Stimulated activated CD4-positive, alpha-beta T cell treated with anti-CD3 and anti-CD28 coated beads, Interleukin-1b, Interleukin-23, amount 100 ng/mL, for 1 hour (primary cell): ENCODE results near the gene NEU1.
"Not testable (repeated sequence)": the region's sequence is repeated elsewhere in the genome, so short reads cannot be mapped to it uniquely, and the experiment has no call there.

Source experiments
- DNase-seq, 2 donors: peaks; one replicate each; pipeline ENCODE4 v3.0.0-alpha.2; 2020; ENCODE audit warnings: low read depth in 2 of 2

Gene NEU1

DNA sequence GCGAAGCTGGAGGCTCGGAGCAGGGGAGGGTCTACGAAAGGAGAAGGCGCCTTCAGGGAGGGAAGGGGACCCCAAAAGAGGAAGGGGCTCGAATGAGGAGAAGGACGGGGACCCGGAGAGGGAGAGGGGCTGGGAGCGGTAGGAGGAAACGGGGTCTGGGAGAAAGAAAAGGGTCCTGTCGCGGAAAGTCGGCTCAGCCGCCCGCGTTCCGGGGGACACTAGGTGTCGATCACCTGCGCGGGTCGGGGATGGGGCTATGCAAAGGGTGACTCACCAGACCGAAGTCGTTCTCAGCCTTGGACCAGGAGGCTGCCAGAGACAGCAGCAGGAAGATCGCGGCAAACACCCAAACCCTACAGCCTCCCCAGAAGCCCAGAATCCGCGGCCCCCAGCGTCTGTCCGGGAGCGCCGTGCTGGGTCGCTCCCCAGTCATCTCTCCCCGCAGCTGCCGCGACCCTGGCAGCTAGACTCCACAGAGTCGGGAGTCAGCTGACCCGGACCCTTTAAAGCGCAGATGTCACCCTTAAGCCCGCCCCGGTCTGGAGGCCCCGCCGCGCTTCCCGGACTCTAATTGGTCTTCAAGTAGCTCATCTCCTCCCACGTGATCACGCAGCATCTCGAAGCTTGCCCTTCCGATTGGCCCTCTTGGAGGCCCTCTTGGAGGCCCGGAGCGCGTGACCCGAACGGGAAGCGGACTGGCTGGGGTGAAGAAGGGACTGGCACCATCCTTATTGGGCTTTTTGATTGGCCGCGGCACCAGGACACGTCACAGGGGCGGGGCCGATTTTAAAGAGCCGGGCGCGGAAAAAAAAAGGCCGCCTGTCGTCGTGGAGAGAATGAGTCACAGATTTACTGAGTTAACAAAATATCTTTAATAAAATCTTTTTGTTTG lies at the start of gene NEU1:
Gene NEU1, minus strand, starts transcription at position 478 of the 892 bp plus-strand sequence. Its CDS starts 45 bp downstream, at position 433.
- peak; percentile 96 to 99 for DNase-seq

DNA sequence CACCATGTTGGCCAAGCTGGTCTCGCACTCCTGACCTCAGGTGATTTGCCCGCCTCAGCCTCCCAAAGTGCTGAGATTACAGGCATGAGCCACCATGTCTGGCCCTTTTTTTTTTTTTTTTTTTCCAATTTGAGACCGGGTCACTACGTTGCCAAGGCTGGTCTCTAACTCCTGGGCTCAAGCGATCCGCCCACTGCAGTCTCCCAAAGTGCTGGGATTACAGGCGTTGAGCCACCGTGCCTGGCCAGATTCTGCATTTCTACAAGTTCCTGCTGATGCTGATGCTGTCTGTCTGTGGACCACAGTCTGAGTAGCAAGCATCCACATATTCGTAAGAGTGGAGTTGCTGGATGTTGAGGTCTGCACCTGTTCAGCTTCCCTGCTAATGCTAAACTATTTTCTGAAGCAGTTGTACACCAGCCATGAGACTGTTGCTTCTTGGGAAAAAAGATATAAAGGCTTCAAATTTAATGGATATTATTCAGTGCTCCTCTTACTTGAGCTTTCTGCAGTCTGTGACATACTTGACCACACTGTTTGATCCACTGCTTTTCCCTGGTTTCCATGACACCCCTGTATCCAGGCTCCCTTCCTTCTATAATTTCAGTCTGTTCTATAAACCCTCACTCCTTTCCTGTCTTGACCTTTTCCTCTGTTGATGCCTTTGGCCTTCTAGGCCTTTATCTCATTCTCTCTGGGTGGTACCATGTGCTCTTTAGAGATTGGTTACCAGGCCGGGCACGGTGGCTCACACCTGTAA lies 49.4 kb upstream of the NEU1 start:
- DNase-seq = no peak

DNA sequence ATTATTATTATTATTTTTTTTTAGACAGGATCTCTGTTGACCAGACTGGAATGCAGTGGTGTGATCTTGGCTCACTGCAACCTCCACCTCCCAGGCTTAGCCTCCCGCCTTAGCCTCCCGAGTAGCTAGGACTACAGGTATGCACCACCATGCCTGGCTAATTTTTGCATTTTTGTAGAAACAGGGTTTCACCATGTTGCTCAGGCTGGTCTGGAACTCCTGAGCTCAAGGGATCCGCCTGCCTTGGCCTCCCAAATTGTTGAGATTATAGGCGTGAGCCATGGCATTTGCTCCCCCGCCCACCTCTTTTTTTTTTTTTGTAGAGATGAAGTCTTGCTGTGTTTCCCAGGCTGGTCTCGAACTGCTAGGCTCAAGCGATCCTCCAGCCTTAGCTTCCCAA lies 46.7 kb upstream of the NEU1 start:
- not testable (repeated sequence) for DNase-seq

- DNase-seq = no peak
These were observed 46.2 kb upstream of the NEU1 start for GRCh38 chr6:31908791-31909190.

- not testable (repeated sequence) for DNase-seq
These were observed 45.6 kb upstream of the NEU1 start for GRCh38 chr6:31908255-31908654.

- no peak for DNase-seq
These were observed 44.7 kb upstream of the NEU1 start for GRCh38 chr6:31907158-31907813.

- DNase-seq = not testable (repeated sequence)
These were observed 44.1 kb upstream of the NEU1 start for GRCh38 chr6:31906727-31907126.

DNA sequence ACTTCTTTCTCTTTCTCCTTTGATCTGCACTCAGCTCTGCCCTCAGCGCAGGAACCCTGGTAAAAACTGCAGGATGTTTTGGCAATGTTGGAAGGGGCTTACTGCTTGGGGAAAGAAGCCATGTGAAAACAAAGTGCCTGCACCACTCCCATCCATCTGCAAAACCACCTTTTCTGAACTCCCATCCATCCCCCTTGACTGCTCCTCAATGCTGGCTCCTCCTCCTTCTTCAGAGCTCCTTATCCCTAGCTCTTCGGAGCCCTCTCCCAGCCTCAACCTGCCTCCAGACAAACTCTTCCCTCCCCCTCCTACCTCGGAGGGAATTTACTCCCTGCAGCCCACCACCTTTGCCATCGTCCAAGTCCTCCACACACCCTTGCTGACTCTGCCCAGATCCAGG lies 43.5 kb upstream of the NEU1 start:
- DNase-seq = no peak

DNA sequence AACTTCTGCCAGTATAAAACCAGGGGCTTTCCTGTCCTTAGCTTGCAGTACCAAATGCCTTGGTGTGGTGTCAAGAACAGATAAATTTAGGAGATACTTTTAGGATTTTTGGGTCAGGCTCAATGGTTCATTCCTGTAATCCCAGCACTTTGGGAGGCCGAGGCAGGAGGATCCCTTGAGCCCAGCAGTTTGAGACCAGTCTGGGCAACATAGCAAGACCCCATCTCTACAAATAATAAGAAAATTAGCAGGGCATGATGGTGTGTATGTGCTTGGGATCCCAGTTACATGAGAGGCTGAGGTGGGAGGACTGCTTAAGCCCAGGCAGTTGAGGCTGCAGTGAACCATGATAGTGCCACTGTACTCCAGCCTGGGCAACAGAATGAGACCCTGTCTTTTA lies 42.4 kb upstream of the NEU1 start:
- no peak for DNase-seq

DNA sequence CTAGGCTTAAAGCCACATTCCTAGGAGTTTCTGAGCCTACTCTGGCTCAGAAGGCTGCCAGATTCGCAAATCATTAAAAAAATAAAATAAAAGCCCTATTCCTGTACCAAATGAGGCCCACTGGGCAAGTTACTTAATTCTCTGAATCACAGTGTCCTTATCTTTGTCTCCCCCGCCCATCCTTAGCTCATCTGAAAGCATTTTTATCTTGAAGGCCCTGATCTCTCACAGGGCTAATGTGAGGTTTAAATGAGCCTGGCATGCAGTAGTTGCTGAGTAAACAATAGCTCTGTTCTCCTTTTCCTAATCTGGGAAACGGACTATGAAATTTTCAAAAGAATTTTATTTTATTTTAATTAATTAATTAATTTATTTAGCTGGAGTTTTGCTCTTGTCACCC lies 41.3 kb upstream of the NEU1 start:
- DNase-seq = no peak

GRCh38 chr6:31901953-31902643 lies 39.5 kb upstream of the NEU1 start, which contains the start of gene ZBTB12:
Gene ZBTB12 (minus strand): TSS chr6:31902086. CDS start chr6:31901305, 781 bp downstream.
- DNase-seq = peak; percentile 68

DNA sequence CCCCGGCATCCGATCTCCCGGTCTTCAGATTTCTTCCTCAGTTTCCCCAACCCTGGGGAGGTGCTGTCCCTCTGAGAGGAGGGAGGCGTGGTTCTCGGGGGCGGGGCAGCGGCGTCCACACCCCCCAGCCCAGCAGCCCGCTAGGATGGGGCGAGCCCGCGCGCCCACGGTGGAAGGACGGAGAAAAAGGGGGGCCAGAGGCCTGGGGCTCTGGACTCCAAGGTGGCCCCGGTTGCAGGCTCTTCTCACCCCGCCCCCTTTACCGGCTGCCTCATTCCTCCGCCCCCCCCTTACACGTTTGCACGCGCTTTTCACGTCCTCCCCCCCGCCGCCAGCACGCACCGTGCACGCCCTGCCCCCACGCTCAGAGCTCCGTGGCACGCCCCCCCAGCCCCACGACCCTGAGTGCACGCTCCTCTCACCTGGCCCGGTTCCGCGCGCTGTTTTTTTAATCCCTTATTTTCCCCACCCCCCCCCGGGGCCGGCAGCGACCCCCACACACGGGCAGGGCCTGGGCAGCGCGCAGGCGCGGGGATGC lies 38.9 kb upstream of the NEU1 start:
- DNase-seq = peak in 1 of 2 donors; percentile 51

DNA sequence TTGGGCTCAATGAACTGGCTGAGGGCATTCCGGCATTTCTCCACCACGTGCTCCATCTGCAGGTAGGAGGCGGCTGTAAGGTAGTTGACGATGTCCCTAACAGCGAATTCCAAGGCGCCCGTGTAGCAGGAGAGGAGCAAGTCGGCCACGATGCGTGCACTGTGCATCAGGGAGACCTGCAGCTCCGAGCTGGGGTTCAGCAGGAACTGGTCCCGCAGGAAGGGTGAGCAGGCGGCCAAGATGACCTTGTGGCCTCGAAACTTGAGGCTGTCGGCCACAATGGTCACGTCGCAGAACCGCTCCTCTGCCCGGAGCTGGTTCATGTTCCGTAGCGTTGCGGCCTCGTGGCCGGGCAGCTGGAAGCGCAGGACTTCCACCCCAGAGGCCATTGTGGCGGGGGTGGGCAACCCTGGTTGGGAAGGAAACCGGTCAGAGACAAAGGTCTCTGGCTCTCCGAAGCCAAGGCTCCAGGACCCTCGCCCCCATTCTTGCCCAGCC lies 38.3 kb upstream of the NEU1 start:
- no peak for DNase-seq

- DNase-seq = no peak
These were observed 37.5 kb upstream of the NEU1 start for GRCh38 chr6:31899882-31900722.

DNA sequence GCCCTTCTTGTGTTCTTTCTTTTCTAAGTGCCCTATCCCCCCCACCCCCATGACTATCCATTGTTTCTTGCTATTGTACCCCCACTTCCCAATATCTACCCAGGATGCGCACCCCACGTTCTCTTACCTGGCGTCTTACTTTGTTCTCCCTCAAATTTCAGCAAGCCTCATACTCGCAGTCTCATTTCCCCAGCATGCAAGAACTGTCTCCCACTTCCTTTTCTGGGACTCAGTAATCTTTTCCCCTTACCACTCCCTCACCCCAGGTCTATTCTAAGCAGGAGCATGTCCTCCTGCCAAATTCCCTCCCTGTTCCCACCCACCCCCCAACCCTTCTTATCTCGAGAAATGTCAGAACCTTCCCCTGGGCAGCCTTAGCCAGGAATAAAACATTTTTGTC lies 36.6 kb upstream of the NEU1 start:
- no peak for DNase-seq

GRCh38 chr6:31898383-31899011 lies 35.9 kb upstream of the NEU1 start:
- DNase-seq = no peak

DNA sequence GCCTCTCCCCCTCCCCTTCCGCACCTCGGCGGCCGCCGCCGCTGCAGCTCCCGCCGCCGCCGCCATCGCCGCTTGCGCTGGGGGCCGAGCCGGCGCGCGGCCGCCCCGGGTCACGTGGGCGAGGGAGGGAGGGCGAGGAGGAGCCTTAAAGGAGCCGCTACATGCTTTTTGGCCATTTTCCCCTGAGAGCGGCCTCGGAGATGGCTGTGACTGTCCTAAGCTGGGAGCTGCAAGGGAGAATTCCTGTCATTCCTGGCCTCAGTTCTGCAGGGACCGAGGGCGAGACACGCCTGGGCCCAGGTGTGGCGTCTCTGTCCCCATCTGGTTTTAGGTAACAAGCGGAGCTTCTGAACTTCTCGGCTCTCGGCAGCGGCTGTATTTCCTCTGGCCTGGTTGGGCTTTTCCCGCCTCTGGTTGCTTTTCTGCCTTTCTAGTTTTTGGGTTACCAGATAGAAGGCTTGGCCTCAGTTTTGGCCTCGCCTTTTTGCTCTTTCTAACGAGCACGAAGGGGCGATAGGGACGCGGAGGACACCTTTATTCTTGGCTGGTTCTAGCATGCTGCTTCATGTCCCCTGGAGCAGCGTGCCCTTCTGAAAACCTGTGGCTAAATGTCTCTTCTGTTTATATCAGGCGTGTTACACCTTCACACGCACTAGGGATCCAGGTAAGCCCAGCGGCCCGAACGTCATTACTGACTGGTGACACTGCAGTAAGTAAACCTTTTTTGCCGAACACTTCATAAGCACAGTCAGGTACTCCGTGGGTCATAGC lies 35.2 kb upstream of the NEU1 start, which contains the start of gene EHMT2:
Gene EHMT2, minus strand, starts transcription at position 87 of the 771 bp plus-strand sequence. Its CDS starts 21 bp downstream, at position 66.
- DNase-seq = peak; percentile 50 to 72

DNA sequence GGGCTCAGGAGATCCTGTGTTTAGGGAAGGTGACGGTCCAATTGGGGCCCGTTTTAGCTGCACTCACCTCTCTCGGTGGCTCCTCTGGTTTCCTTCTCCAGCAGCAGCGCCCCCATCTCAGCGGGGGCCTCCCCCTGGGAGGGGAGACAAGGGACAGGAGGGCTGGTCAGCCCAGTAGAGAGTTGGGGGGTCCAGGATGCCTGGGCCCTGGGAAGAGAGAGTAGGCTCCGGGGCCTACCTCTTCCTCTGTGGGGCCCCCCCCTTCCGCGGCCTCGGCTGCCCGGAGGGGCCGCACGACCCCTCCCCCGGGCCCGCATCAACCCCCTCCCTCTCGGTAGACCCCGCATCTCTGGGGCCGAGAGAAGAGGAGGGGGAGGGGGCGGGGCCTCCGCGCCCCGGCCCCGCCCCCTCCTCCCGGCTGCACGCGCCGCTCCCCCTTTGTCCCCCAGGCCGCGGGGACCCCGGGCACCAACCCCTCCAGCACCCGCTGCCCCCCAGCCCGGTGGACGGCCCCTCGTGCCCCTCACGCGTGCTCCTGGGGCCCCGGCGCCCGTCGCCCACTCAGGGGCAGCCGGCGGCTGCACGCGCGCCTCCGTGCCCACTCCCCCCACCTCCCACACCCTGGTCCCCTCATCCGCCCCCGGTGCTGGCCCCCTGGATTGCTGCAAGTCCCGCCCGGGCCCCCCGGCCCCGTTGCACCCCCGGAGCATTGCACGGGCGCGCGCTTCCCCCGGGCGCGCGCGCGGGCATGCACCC lies 34.4 kb upstream of the NEU1 start:
- no peak for DNase-seq
